ENCODE results near the gene CALN1. TPM values are rescaled to one million over a fixed set of nuclear protein-coding genes. Genes with fewer than 3 reads are reported as not detected.

Gene CALN1
- total RNA-seq, 2 donors from 2014 or later = 4.3 to 6.9 TPM

GRCh38 chr7:72313906-72314305, 98.2 kb downstream of the CALN1 start:
- Mint-ChIP-seq H3K36me3 (ENCODE audit: low read depth) (no peaks in the 10 kb centered on the region), H3K4me1 (no peaks in the 10 kb centered on the region), H3K9me3 (no peaks in the 10 kb centered on the region), H3K27me3 (ENCODE audit: insufficient read depth) (peaks cover 1% of the 10 kb centered on the region), H3K4me3 (no peak overlapping the region), H3K27ac (no peak overlapping the region)
- H3K4me1 ChIP-seq (ENCODE audit: control insufficient read depth, insufficient read depth, low read length) = no peaks in the 10 kb centered on the region
- H3K9me3 ChIP-seq (ENCODE audit: control insufficient read depth, low read length) = no peaks in the 10 kb centered on the region
- no peak overlapping the region for H3K9ac ChIP-seq (ENCODE audit: extremely low read depth, low read length, poor library complexity, severe bottlenecking)
- TF ChIP-seq CTCF (conservative IDR thresholded peaks at IDR 0.05) = no peak
- H3K36me3 ChIP-seq (ENCODE audit: control insufficient read depth, insufficient read depth, low read length) = no peaks in the 10 kb centered on the region
- no peak for DNase-seq
- no peak overlapping the region for H3K27ac ChIP-seq (ENCODE audit: low read depth, low read length)
- H3K4me3 ChIP-seq (ENCODE audit: low read length) = no peak overlapping the region
- H3K27me3 ChIP-seq (ENCODE audit: control insufficient read depth, insufficient read depth, low read length, poor library complexity, severe bottlenecking) = no peaks in the 10 kb centered on the region
- 90 to 100% methylated on average over 1 to 5 of the region's 5 CpGs for WGBS, 2 experiments (ENCODE audit: insufficient coverage in 1 of 2, insufficient read length in 1 of 2)

- no peak overlapping the region for H3K4me3 ChIP-seq (ENCODE audit: low read length)
- H3K9me3 ChIP-seq (ENCODE audit: control insufficient read depth, low read length) = no peaks in the 10 kb centered on the region
- H3K27me3 Mint-ChIP-seq (ENCODE audit: insufficient read depth) = peaks cover 1% of the 10 kb centered on the region
- H3K9me3 Mint-ChIP-seq = no peaks in the 10 kb centered on the region
- no peak overlapping the region for H3K9ac ChIP-seq (ENCODE audit: extremely low read depth, low read length, poor library complexity, severe bottlenecking)
- H3K4me3 Mint-ChIP-seq = no peak overlapping the region
- no peak for TF ChIP-seq CTCF (conservative IDR thresholded peaks at IDR 0.05)
- peaks cover 6% of the 10 kb centered on the region for H3K4me1 Mint-ChIP-seq
- H3K4me1 ChIP-seq (ENCODE audit: control insufficient read depth, insufficient read depth, low read length) = no peaks in the 10 kb centered on the region
- no peak overlapping the region for H3K27ac ChIP-seq (ENCODE audit: low read depth, low read length)
- H3K27ac Mint-ChIP-seq = no peak overlapping the region
- no peaks in the 10 kb centered on the region for H3K27me3 ChIP-seq (ENCODE audit: control insufficient read depth, insufficient read depth, low read length, poor library complexity, severe bottlenecking)
- WGBS, 2 experiments (ENCODE audit: insufficient coverage in 1 of 2, insufficient read length in 1 of 2) = 91 to 93% methylated on average over 3 to 4 of the region's 4 CpGs
- no peaks in the 10 kb centered on the region for H3K36me3 ChIP-seq (ENCODE audit: control insufficient read depth, insufficient read depth, low read length)
- DNase-seq = no peak
- H3K36me3 Mint-ChIP-seq (ENCODE audit: low read depth) = no peaks in the 10 kb centered on the region
Observed at GRCh38 chr7:72310301-72310700, 101.8 kb downstream of the CALN1 start.

- TF ChIP-seq CTCF (conservative IDR thresholded peaks at IDR 0.05) = no peak
- Histone ChIP-seq H3K4me1 (ENCODE audit: control insufficient read depth, insufficient read depth, low read length) (no peaks in the 10 kb centered on the region), H3K4me3 (ENCODE audit: low read length) (no peak overlapping the region), H3K36me3 (ENCODE audit: control insufficient read depth, insufficient read depth, low read length) (no peaks in the 10 kb centered on the region), H3K27me3 (ENCODE audit: control insufficient read depth, insufficient read depth, low read length, poor library complexity, severe bottlenecking) (no peaks in the 10 kb centered on the region), H3K27ac (ENCODE audit: low read depth, low read length) (no peak overlapping the region), H3K9ac (ENCODE audit: extremely low read depth, low read length, poor library complexity, severe bottlenecking) (no peak overlapping the region), H3K9me3 (ENCODE audit: control insufficient read depth, low read length) (no peaks in the 10 kb centered on the region)
- H3K27me3 Mint-ChIP-seq (ENCODE audit: insufficient read depth) = peaks cover 1% of the 10 kb centered on the region
- H3K4me1 Mint-ChIP-seq = peaks cover 6% of the 10 kb centered on the region
- no peak overlapping the region for H3K4me3 Mint-ChIP-seq
- 84 to 93% methylated on average over 6 to 9 of the region's 9 CpGs for WGBS, 2 experiments (ENCODE audit: insufficient coverage in 1 of 2, insufficient read length in 1 of 2)
- no peaks in the 10 kb centered on the region for H3K9me3 Mint-ChIP-seq
- no peaks in the 10 kb centered on the region for H3K36me3 Mint-ChIP-seq (ENCODE audit: low read depth)
- no peak overlapping the region for H3K27ac Mint-ChIP-seq
- DNase-seq = no peak
Observed at GRCh38 chr7:72309476-72309875, 102.7 kb downstream of the CALN1 start.

All from endodermal cell (in vitro differentiated cells).